IMR-90 (cell line): ENCODE data around the gene CHST8. TPM values are rescaled to one million over a fixed set of nuclear protein-coding genes. Genes with fewer than 3 reads are reported as not detected.

ENCODE experiments used
- ATAC-seq: fragments of 200-7000 bp; cut with Tn5 transposase; 2 replicates; pipeline ENCODE4 v1.9.1; 2020; ENCODE audit warnings: low read depth, mild to moderate bottlenecking, moderate library complexity
- BruUV-seq: library from RNA; stranded (reverse); fragments of 400-500 nt; replicated peaks from 2 replicates; lab custom pipeline; 2021; lab: Mats Ljungman, UMichigan
- CTCF ChIA-PET: fragments of 300-600 bp; formaldehyde crosslinking; extraction: SDS; loops from one replicate; lab custom pipeline; 2021; ENCODE audit warnings: antibody characterized with exemption; lab: Yijun Ruan, JAX
- POLR2A ChIA-PET: fragments of 300-600 bp; sonication (Branson Sonifier 250); formaldehyde crosslinking; loops from one replicate; lab custom pipeline; 2022; ENCODE audit warnings: antibody characterized with exemption; ENCODE audit not compliant: unreplicated experiment; lab: Charles Lee
- DNase-seq: peaks from one replicate; pipeline ENCODE4 v3.0.0; 2013
- H2AFZ ChIP-seq: replicated peaks from 2 replicates; pipeline ENCODE3; 2013; ENCODE audit warnings: low read length, mild to moderate bottlenecking; ENCODE audit not compliant: poor library complexity
- H2AK5ac ChIP-seq: 2 replicates; pipeline ENCODE4 v1.6.1; 2013; ENCODE audit warnings: low read depth, low read length, inconsistent platforms
- H2AK9ac ChIP-seq: replicated peaks from 2 replicates; pipeline ENCODE3; 2013; ENCODE audit warnings: mild to moderate bottlenecking, low read depth, low read length, moderate library complexity; ENCODE audit not compliant: poor library complexity
- H2BK120ac ChIP-seq: 2 replicates; pipeline ENCODE4 v1.6.1; 2013; ENCODE audit warnings: low read depth, low read length, inconsistent platforms
- H2BK15ac ChIP-seq: 3 replicates; pipeline ENCODE4 v1.6.1; 2013; ENCODE audit warnings: low read depth, low read length, inconsistent platforms
- H2BK20ac ChIP-seq: 2 replicates; pipeline ENCODE4 v1.6.1; 2013; ENCODE audit warnings: low read depth, mild to moderate bottlenecking, inconsistent platforms, low read length, moderate library complexity
- H2BK5ac ChIP-seq: 2 replicates; pipeline ENCODE4 v1.6.1; 2013; ENCODE audit warnings: mild to moderate bottlenecking, low read depth, low read length, inconsistent platforms; ENCODE audit not compliant: poor library complexity, severe bottlenecking
- H3K14ac ChIP-seq: replicated peaks from 2 replicates; pipeline ENCODE4 v1.6.1; 2013; ENCODE audit warnings: low read depth, low read length, inconsistent platforms
- H3K18ac ChIP-seq: 2 replicates; pipeline ENCODE4 v1.6.1; 2013; ENCODE audit warnings: low read depth, low read length, control low read depth
- H3K23ac ChIP-seq: 2 replicates; pipeline ENCODE4 v1.6.1; 2013; ENCODE audit warnings: low read depth, low read length, inconsistent platforms
- H3K27ac ChIP-seq: 2 replicates; pipeline ENCODE4 v1.5.1; 2013; ENCODE audit warnings: mild to moderate bottlenecking, control low read depth, low read length; ENCODE audit not compliant: insufficient read depth
- H3K27me3 ChIP-seq: 2 replicates; pipeline ENCODE4 v1.6.1; 2013; ENCODE audit warnings: low read length; ENCODE audit not compliant: control insufficient read depth, insufficient read depth
- H3K36me3 ChIP-seq: 2 replicates; pipeline ENCODE4 v1.6.1; 2013; ENCODE audit warnings: low read length, mixed read lengths; ENCODE audit not compliant: control insufficient read depth, insufficient read depth
- H3K4ac ChIP-seq: 2 replicates; pipeline ENCODE4 v1.6.1; 2013; ENCODE audit warnings: low read depth, low read length, inconsistent platforms
- H3K4me1 ChIP-seq: 2 replicates; pipeline ENCODE4 v1.6.1; 2013; ENCODE audit warnings: low read length, mixed read lengths; ENCODE audit not compliant: control insufficient read depth, insufficient read depth
- H3K4me2 ChIP-seq: 2 replicates; pipeline ENCODE4 v1.6.1; 2013; ENCODE audit warnings: low read depth, mild to moderate bottlenecking, control low read depth, low read length, moderate library complexity
- H3K4me3 ChIP-seq: 2 replicates; pipeline ENCODE4 v1.5.1; 2013; ENCODE audit warnings: low read depth, mild to moderate bottlenecking, control low read depth, low read length, moderate library complexity; ENCODE audit not compliant: insufficient read depth
- H3K56ac ChIP-seq: 2 replicates; pipeline ENCODE4 v1.6.1; 2013; ENCODE audit warnings: low read length, inconsistent platforms; ENCODE audit not compliant: insufficient read depth; ENCODE audit errors: extremely low read depth
- H3K79me1 ChIP-seq, 2 experiments: 2 replicates each; pipeline ENCODE4 v1.6.1; 2013; ENCODE audit warnings: low read length in 2 of 2, inconsistent platforms in 1 of 2, low read depth in 1 of 2
- H3K9ac ChIP-seq: 2 replicates; pipeline ENCODE4 v1.6.1; 2013; ENCODE audit warnings: low read depth, low read length, control low read depth
- H3K9me1 ChIP-seq: 2 replicates; pipeline ENCODE4 v1.6.1; 2013; ENCODE audit warnings: low read length, inconsistent platforms; ENCODE audit not compliant: insufficient read depth
- H3K9me3 ChIP-seq: 2 replicates; pipeline ENCODE4 v1.6.1; 2013; ENCODE audit warnings: low read length; ENCODE audit not compliant: control insufficient read depth, insufficient read depth
- H4K20me1 ChIP-seq: 2 replicates; pipeline ENCODE4 v1.6.1; 2013; ENCODE audit warnings: low read length, inconsistent platforms; ENCODE audit not compliant: insufficient read depth
- H4K5ac ChIP-seq: 2 replicates; pipeline ENCODE4 v1.6.1; 2013; ENCODE audit warnings: mild to moderate bottlenecking, low read depth, low read length, control low read depth
- H4K8ac ChIP-seq, 2 experiments: 2 replicates each; pipeline ENCODE4 v1.6.1; 2013; ENCODE audit warnings: low read depth in 2 of 2, low read length in 2 of 2, control low read depth in 1 of 2, inconsistent platforms in 1 of 2
- H4K91ac ChIP-seq: 2 replicates; pipeline ENCODE4 v1.6.1; 2013; ENCODE audit warnings: low read depth, low read length, inconsistent platforms; ENCODE audit not compliant: insufficient read depth
- BHLHE40 ChIP-seq: fragments of 150-350 bp; IDR thresholded peaks from 2 replicates; pipeline ENCODE4 v1.6.1; 2016; ENCODE audit warnings: mild to moderate bottlenecking, low read depth, low read length
- CEBPB ChIP-seq: IDR thresholded peaks from 2 replicates; pipeline ENCODE4 v1.6.1; 2012; ENCODE audit warnings: low read depth, low read length, improper control_type of control experiment
- CHD1 ChIP-seq: IDR thresholded peaks from 2 replicates; pipeline ENCODE4 v1.6.1; 2012; ENCODE audit warnings: low read depth, low read length, improper control_type of control experiment
- CTCF ChIP-seq: conservative IDR thresholded peaks from 2 replicates; pipeline ENCODE4 v1.5.1; 2012; ENCODE audit warnings: mild to moderate bottlenecking, low read depth, low read length, improper control_type of control experiment
- ELK1 ChIP-seq: fragments of 150-350 bp; IDR thresholded peaks from 2 replicates; pipeline ENCODE4 v1.6.1; 2016; ENCODE audit warnings: low read depth, mild to moderate bottlenecking, low read length, moderate library complexity, borderline replicate concordance
- FOS ChIP-seq: fragments of 150-350 bp; IDR thresholded peaks from 2 replicates; pipeline ENCODE4 v1.6.1; 2016; ENCODE audit warnings: low read depth, low read length
- MAFK ChIP-seq: IDR thresholded peaks from 2 replicates; pipeline ENCODE4 v1.6.1; 2012; ENCODE audit warnings: low read depth, low read length, improper control_type of control experiment
- MAZ ChIP-seq: IDR thresholded peaks from 2 replicates; pipeline ENCODE4 v1.6.1; 2012; ENCODE audit warnings: low read depth, mild to moderate bottlenecking, low read length, improper control_type of control experiment, moderate library complexity, borderline replicate concordance
- MXI1 ChIP-seq: IDR thresholded peaks from 2 replicates; pipeline ENCODE4 v1.6.1; 2012; ENCODE audit warnings: low read depth, mild to moderate bottlenecking, low read length, moderate library complexity, borderline replicate concordance
- NFE2L2 ChIP-seq: fragments of 150-350 bp; IDR thresholded peaks from 2 replicates; pipeline ENCODE4 v1.6.1; 2016; ENCODE audit warnings: low read depth, mild to moderate bottlenecking, low read length
- POLR2A ChIP-seq: IDR thresholded peaks from 2 replicates; pipeline ENCODE4 v1.6.1; 2012; ENCODE audit warnings: mild to moderate bottlenecking, low read depth, low read length
- RCOR1 ChIP-seq: IDR thresholded peaks from 2 replicates; pipeline ENCODE4 v1.6.1; 2012; ENCODE audit warnings: mild to moderate bottlenecking, low read length, improper control_type of control experiment; ENCODE audit not compliant: insufficient replicate concordance
- RFX5 ChIP-seq: IDR thresholded peaks from 2 replicates; pipeline ENCODE4 v1.8.0; 2012; ENCODE audit warnings: low read depth, mild to moderate bottlenecking, low read length, moderate library complexity
- SMC3 ChIP-seq: fragments of 150-350 bp; IDR thresholded peaks from 2 replicates; pipeline ENCODE4 v1.6.1; 2016; ENCODE audit warnings: low read depth, mild to moderate bottlenecking, antibody characterized with exemption, low read length, moderate library complexity
- WGBS, 2 experiments: methylation state at CpG; one replicate each; pipeline versions ENCODE4 v1.1.5 to v1.1.7; 2013; ENCODE audit warnings: missing lambda C conversion rate in 2 of 2; ENCODE audit not compliant: insufficient read length in 1 of 2; ENCODE audit errors: extremely low coverage in 2 of 2; 5-methylcytosine and 5-hydroxymethylcytosine counted together
- dilution Hi-C: fragments of 300-500 bp; cut with HindIII; formaldehyde crosslinking; loops from one replicate; pipeline ENCODE4 v1.14.3; 2018; ENCODE audit warnings: low sequenced_read_pairs; ENCODE audit not compliant: unreplicated experiment
- in situ Hi-C: fragments of 300-500 bp; cut with MboI; formaldehyde crosslinking; loops from 3 replicates; pipeline ENCODE4 v1.14.3; 2019; ENCODE audit warnings: low sequenced_read_pairs, inconsistent platforms, mixed read lengths
- intact Hi-C: fragments of 100-400 bp; cut with micrococcal nuclease; formaldehyde crosslinking; loops from 2 replicates; pipeline ENCODE4 v1.10.0; 2022
- polyA plus RNA-seq, 3 experiments: library from polyadenylated mRNA; depleted of rRNA; stranded (reverse); fragments of >200 nt; gene quantifications; 2 replicates each; pipeline ENCODE4 v1.2.3, GENCODE V29; 2012; ENCODE audit warnings: low replicate concordance in 1 of 3
- total RNA-seq: library from RNA; depleted of rRNA; stranded (reverse); fragments of >200 nt; gene quantifications from 2 replicates; pipeline ENCODE4 v1.2.3, GENCODE V29; 2012

CHST8 gene
- total and polyA plus RNA-seq, 2 of the 4 experiments (the other 2 are of a cell fraction), result not detected

GRCh38 chr19:33719366-33720154, 97.8 kb downstream of the CHST8 start:
- H3K4me2 ChIP-seq, result no peak overlapping the region
- no peak overlapping the region for H4K8ac ChIP-seq
- no peak for ATAC-seq
- no peak overlapping the region for H2AFZ ChIP-seq
- DNase-seq, result no peak
- H2BK5ac ChIP-seq, result no peak overlapping the region
- H3K23ac ChIP-seq, result no peak overlapping the region
- no peak overlapping the region for H3K14ac ChIP-seq
- H2AK5ac ChIP-seq, result no peak overlapping the region
- no peaks in the 10 kb centered on the region; the same call in 1 of the 2 replicates for H3K9me1 ChIP-seq
- no peaks in the 10 kb centered on the region for H3K4me1 ChIP-seq
- no peak overlapping the region for H3K18ac ChIP-seq
- H3K27me3 ChIP-seq, result no peaks in the 10 kb centered on the region
- POLR2A ChIA-PET, result no interaction called here
- H3K9me3 ChIP-seq, result no peaks in the 10 kb centered on the region
- no peak overlapping the region for H3K27ac ChIP-seq
- H3K4me3 ChIP-seq, result no peak overlapping the region
- no peak overlapping the region for H2BK120ac ChIP-seq
- CTCF ChIA-PET, result no interaction called here
- WGBS, 2 experiments, result 17% methylated on average over 2 of the region's 13 CpGs; no CpG with 5 or more reads in 1 of the 2 experiments
- intact Hi-C loops, result no loop called here
- H2BK15ac ChIP-seq, result no peak overlapping the region
- no TSS peak for BruUV-seq
- dilution Hi-C loops, result no loop called here
- no peaks in the 10 kb centered on the region for H3K36me3 ChIP-seq
- H3K79me1 ChIP-seq, result no peaks in the 10 kb centered on the region
- in situ Hi-C loops, result no loop called here
- TF ChIP-seq MAZ, result no peak
- no peak for TF ChIP-seq FOS
- no peak for TF ChIP-seq MXI1
- TF ChIP-seq BHLHE40, result no peak
- no peak for TF ChIP-seq SMC3
- no peak for TF ChIP-seq RFX5
- TF ChIP-seq CTCF, result no peak
- no peak for TF ChIP-seq NFE2L2
- no peak for TF ChIP-seq CHD1
- no peak for TF ChIP-seq CEBPB
- no peak for TF ChIP-seq POLR2A
- TF ChIP-seq RCOR1, result no peak
- TF ChIP-seq MAFK, result no peak
- no peak for TF ChIP-seq ELK1
- H2BK20ac ChIP-seq, result no peak overlapping the region
- no peak overlapping the region for H3K9ac ChIP-seq
- no peaks in the 10 kb centered on the region for H4K20me1 ChIP-seq
- no peak overlapping the region for H3K4ac ChIP-seq
- H4K91ac ChIP-seq, result no peak overlapping the region
- no peak overlapping the region for H3K56ac ChIP-seq
- no peak overlapping the region for H4K5ac ChIP-seq
- no peak overlapping the region for H2AK9ac ChIP-seq
